NCI-H748 (cell line): ENCODE results near the gene TTC21A.

Experiments used
- DNase-seq: peaks from one replicate; lab custom pipeline; 2025; ENCODE audit not compliant: unreplicated experiment; lab: John Stamatoyannopoulos, UW

Gene TTC21A

DNA sequence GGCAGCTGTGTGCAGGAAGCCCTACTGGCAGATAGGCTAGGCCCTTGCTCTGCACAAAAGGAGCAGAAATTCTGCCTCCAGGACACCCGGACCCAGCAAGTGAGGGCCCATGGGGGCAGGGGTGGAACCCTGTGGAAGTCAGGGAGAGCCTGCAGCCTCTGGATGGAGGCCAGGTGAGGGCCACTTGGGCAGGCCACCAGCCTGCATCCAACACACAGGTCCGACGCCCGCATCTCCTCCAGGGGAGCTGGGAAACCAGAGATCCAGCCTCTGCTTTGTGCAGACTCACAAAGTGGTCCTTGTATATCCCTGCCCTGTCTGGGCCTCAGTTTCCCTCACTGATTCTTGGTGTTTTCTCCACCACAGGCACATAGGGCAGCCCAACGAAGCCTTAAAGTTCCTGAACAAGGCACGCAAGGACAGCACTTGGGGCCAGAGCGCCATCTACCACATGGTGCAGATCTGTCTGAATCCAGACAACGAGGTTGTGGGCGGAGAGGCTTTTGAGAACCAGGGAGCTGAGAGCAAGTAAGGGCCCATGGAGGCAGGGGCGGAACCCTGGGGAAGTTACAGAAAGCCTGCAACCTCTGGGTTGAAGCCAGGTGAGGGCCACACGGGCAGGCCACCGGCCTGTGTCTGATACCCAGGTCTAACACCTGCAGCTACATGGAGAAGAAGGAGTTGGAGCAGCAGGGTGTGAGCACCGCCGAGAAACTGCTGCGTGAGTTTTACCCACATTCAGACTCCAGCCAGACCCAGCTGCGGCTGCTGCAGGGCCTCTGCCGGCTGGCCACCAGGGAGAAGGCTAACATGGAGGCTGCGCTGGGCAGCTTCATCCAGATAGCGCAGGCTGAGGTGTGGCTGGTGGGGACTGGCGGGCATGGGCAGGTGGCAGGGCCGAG lies 29.3 kb downstream of the TTC21A start:
- no peak for DNase-seq

DNA sequence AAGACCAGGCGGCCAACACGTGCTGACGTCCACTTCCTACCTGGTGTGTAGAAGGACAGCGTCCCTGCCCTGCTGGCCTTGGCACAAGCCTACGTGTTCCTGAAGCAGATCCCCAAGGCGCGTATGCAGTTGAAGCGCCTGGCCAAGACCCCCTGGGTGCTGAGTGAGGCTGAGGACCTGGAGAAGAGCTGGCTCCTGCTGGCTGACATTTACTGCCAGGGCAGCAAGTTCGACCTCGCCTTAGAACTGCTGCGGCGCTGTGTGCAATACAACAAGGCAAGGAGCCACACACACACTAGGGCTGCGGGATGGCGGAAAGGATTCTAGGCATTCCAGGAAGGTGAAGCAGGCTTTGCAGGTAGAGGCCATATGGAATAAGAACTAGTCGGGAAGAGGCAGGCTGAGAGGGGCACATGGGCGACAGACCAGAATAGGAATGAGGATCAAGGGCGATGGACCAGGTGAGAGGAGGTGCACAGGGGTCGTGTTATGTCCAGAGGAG lies 30.0 kb downstream of the TTC21A start:
- no peak for DNase-seq

DNA sequence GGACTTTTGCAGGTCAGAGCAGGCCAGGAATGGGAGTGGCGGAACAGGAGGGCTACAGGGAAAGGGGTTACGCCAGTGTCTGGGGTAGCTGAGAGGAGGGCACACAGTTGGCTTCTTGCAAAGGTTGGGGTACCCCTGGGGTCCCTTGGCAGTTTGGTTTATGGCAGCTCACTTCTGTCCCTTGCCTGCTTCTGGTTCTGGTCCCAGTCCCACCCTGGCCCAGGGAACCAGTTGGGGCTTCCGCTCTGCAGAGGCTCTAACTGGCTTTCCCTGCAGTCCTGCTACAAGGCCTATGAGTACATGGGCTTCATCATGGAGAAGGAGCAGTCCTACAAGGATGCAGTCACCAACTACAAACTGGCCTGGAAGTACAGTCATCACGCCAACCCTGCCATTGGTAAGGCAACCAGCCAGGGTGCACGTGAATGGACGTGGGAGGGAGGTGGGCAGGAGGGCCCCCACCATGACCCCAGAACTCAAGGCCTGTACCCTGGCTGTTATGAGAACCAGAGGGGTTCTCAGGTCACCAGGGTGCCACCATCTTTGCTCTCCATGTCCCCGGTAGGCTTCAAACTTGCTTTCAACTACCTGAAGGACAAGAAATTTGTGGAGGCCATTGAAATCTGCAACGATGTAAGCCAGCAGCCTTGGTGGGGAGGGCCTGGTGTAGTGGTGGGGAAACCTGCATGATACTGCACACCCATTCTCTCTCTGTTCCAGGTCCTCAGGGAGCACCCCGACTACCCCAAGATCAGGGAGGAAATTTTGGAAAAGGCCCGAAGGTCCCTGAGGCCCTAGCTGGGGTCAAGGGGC lies 30.7 kb downstream of the TTC21A start:
- no peak for DNase-seq

DNA sequence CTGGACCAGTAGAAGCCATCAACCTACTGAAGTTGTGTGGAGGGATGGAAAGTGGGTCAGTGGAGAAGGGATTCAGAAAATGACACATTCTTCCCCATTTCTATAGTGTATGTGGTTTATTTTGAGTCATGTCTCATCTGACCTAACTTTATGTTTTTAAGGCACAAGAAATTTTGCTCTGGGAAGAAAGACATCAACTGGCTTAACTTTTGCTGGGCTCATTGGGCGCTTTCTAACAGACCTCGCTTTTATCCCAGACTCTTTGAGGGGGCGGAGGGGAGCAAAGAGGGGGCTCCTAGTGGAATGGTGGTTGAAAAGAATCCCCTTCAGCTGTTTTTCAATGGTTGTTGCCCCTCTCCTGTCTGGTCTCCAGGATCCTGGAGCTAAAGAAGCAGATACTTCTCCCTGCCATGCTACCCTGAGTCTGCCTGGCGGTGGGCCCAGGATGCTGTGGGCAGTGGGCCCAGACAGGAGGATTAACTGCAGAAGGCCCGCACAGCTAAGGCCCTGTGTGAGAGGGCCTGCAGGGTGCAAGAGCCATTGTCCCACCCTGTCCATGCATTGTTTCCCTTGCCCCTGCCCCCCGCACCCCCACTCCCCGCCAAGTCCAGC lies 31.4 kb downstream of the TTC21A start:
- DNase-seq = no peak

DNA sequence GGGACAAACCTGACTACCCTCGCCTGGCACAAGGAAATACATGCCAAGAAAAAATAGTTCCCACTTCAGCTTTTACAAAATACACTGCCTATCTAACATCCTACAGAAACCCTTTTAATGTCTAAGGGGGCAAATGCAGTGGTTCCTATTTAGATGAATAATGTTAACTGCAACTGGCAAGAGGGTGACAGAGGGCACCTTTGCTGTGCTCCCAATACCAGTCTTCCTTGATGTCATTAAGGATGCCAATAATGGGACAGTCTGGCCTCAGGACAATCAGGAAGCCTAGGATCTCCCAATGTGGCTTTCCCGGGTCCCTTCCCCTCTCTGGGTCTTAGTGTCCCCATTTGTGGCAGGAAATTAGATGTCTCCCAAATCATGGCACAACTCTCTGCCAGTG lies 32.0 kb downstream of the TTC21A start:
- DNase-seq = no peak

DNA sequence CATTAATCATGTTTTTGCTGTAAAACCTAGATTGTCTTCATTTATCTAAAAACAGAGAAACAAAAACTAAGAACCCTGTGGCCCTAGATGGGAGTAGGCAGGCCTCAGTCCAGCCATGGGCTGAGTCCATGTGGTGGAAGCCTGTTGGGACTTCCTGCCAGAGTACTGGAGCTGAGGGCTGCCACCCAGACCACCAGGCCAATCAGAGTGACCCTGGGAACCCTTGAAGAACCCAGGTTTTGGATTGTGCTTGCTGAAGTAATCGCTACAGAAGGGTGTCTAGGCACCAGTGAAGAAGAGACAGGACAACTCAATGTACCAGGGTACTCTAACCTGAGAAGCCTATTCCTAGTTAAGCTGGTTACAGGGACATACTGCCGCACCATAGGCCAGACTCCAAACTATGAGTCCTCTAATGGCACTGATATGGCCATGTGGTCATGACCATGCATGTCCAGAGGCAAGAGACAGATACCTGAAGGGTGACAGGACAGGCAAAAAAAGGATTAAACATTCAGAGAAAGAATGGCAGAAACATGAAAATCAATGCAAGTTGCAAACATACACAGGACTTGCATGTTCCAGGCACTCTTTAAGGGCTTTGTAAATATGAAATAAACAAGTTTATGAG lies 33.0 kb downstream of the TTC21A start:
- no peak for DNase-seq

DNA sequence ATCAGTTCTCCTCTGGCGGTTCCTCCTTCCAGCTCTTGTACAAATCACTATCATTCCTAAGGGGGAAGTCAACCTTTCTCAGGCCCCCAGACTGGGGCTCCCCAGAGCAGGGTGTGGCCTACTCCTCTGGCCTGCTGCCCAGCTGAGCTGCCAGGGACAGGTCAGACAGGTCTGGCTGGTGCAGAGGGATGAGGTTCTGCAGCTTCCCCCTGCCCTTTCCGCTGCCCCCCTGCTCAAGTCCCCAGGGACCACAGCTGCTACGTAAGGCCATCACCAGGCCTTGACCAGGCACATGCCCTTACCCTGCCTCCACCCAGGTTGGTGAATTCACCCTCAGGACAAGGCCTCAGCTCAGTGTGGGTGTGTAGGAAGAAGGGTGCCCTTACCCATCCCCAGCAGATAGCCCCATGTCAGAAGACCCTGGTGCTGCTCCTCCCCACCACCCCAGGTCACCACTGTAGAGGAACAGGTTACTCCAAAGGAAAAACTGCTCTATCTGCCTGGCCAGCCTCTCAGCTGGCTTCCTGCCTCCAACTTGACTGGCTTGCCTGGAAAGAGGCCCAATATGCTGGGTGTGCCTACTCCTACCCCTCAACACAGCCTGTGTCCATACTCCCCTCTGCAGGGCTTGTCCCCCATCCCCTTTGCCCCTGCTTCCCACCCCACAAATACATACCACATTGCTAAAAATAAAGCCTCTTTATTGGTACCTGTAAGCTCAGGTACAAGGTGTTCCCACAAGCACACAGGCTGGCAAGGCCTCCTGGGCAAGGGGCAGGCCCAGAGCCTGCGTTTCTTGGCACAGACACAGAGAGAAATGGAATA lies 33.9 kb downstream of the TTC21A start:
- DNase-seq = peak; percentile 66

DNA sequence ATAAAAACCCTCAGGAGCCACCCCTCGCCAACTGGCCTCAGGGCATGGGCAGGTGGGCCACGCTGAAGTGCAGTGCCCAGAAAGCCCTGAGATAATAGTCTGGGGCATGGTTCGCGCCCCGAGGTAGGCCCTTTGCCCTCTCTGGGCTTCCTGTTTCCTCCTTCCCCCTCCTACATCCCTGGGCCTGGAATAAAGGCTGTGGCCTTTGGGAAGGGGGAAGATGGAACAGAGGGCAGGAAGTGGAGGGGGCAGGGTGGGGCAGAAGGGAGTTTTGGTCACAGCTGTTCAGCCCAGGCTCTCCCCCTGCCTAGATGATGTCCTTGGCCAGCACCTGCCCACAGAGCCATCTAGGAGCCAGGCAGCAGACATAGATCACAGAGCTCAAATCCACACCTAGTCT lies 34.6 kb downstream of the TTC21A start:
- DNase-seq = peak; percentile 60

DNA sequence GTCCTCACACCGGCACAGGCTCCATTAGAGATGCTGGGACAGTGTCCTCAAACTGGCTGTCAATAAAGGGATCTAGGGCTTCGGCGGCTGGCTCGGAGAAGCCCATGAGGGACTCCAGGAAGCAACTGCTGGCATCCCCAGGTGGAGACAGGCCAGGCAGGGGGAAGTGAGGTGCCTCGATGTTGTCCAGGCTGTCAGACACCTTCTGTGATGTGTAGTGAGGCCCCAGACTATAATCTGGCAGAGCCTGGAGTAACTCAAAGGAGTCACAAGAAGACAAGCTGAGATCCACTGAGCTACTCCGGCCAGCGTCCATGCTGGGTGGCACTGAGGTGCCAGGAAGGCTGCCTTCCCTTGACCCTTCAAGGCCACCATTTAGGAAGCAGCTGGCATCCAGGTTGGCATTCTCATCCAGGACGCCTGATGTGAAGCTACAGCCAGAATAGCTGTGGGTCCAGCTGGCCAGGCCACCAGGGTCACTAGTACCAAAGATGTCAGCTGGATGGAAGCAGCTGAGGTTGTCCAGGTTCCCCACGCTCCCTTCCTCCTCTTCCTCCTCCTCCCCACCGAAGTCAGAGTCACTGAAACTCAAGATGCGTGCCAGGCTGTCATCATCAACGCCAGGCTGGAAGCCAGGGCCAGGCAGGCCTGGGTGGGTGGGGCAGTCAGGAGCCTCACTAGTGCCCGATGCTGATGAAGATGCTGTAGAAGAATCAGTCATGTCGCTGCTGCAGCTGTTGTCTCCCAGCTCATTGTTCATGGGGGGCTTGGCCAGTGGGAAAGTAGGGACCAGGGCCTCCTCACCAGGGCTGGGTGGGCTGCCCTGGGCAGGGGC lies 35.8 kb downstream of the TTC21A start:
- no peak for DNase-seq

DNA sequence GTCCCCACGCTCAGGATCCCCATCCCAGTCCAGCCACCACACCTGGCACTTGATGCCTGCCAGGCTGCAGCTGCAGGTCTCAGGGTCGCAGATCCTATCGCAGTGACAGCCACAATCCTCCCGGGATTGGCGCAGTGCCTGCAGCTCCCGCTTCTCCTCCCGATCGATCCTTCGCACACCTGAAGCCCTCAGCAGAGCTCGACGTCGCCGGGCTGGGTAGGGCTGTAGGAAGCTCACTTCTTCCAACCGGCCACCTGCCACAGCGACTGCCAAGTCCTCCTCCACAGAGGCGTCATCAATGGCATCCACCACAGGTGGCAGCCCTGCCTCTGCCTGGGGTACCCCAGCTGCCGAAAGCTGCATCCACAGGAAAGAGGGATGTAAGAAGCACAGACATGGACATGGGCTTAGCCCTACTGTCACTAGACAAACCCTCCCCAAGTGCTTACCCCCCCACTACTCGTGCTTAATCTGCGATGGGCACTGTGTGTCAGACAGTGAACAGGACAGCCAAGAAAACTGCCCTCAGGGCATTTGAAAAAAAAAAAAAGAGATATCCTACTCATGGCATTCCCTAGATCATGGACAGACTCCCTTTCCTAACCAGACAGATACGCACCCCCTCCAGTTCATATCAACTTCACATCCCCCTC lies 36.7 kb downstream of the TTC21A start:
- DNase-seq = peak; percentile 22

DNA sequence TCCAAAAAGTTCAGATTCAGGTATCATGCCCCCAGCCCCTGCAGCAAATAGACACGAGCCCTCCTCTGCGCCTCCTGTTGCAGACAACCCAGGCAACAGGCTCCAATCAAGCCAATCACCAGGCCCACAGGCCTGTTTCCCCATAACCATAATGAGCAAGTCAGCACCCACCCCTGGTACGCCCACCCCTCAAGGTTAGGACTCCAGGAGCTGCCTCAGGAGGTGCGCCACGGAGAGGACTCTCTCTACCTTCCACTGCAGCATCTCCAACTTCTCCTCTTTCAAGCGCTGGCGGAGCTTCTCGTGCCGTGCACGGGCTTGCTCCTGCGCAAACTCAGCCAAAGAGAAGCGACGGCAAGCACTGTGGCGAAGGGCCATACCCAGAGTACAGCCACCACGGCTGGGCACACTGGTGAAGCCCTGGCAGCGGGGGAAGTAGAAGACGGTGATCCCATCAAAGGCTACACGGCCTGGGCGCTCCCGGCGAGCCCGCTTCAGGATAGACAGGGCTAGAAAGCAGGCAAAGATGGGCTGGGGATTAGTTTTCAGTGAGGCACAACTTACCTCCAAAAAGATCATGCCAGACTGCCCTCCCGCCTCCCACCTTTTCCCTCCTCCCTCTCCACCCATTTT lies 37.4 kb downstream of the TTC21A start:
- no peak for DNase-seq

DNA sequence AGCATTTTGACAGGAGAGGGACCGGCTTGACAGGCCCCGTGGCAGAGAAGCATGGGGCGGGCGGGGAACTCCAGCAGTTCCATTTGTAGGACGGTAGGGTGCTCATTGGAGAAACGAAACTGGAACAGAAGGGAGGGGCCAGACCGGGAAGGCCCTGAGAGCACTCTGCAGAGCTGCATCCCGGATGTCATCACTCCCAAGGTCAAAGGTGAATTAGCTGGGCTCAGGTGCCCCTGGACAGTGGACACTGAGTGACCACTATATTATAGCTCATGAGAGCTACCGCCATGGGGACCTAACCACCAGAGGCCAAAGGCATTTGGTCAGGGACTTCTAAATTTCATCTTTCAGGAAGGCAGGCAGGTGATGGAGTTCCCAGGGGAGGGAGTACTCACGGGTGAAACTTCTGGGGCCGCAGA lies 38.6 kb downstream of the TTC21A start:
- DNase-seq = no peak

DNA sequence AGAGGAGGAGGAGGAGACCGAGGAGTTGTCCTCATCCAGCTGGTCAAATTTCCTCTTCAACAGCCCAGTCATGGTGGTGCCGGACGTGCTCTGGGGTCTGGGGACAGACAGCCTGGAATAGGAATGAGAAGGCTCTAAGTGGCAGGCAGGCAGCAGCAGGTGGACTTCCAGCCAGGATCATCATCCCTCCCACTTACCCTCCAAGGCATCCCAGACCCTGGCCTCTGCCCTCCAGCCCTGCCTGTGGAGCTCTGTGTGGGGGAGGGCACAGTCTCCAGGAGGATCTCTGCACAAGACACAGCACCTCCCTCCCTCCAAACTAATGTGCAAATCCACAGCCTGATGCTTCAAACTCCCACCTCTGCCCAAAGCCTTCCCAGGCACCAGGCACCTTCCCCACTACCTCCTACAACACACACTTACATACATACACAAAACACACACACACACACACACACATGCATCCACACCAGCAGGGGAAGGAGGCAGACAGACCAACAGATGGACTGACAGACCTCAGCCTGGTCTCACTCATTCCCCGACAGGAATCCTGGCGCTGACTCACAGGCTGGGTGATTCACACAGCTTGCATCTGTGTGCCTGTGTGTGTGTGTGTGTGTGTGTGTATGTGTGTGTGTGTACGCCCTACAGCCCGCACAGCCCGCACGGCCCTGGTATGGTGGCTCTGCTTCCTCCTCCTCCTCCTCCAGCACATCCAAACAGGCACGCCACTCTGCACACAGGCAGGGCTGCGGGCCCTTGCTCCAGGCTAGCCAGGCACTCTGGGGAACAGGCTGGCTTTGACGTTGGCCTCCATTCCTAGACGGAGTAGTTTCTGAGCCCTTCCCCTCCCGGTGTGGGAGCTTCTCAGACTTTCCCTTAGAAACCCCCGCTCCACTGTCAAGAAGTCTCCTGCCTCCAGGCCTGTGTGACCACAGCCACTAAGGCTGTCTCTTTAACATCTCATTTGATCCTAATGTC lies 39.4 kb downstream of the TTC21A start:
- DNase-seq = no peak

DNA sequence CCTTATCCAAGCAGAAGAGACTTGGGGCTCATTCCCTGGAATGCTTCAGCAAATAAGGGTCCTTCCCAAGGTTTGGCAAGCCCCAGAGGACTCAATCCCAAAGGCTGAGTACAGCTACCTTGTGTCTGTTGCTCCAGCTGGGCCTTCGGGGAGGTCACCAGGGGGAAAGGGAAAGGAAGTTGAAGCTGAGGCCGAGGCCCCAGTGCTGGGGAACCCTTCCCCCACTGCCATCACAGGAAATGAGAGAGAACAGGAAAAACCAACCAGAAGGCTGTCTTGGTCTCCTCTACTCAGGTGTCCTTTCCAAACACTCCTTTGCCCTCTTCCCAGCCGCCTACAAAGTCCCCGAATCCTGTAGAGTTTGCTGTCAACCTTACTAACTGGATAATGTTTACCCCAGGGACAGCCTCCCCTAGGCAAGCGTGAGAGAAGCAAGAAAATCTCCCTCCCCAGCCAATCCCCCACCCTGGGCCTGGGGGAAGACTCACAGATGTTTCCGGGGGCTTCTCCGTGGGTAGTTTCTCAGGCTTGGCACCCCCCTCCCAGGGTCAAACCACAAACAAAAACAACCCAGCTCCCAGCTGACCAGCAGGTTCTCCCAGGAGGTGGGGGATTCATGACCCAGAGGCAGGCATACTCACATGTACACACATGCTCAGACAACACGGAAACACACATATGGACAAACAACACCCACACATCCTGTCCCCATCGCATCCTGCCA lies 40.4 kb downstream of the TTC21A start:
- no peak for DNase-seq

DNA sequence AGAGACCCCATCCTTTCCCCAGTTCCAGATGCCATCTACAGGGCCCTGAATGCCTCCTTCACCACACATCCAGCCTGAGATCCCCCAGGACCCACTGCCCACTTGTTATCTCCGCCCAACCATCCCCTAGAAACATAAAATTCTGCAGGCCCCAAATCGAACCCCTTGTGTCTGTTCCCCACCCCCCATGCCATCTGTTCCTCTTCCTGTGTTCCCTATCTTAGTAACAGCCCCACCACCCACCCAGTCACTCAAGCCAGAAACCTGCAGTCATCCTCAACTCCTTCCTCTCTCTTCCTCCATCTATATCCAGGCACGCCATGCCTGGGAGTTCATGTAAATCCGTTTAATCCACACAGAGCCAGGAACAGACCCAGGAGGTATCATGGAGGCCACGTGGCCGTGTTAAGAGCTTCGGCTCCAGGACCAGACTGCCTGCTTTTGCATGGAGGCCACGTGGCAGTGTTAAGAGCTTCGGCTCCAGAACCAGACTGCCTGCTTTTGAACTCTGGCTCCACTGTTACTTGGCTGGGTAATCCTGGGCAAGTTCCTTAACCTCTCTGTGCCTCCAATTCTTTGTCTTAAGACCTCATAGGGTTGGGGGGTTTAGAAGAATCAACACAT lies 41.1 kb downstream of the TTC21A start:
- DNase-seq = no peak

DNA sequence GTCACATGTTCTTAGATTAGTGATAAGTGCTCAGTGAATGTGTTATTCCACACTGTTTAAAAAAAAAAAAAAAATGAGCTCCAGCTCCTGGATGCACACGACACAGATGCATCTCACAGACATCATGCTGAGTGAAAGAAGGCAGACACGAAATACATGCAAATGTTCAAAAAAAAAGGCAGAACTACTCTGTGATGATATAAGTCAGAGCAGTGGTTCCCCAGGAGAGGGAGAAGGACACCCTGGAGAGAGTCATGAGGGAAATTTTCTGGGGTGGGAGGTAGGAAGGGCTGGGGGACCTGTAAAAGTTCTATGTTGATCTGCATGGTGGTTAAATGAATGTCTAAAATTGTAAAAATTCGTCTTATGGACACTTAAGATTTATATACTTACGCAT lies 41.6 kb downstream of the TTC21A start:
- no peak for DNase-seq
